Transverse colon (tissue), 4 donors: ENCODE results near the gene CDC42.

Source experiments
- POLR2A ChIP-seq: fragments of 450-650 bp; IDR thresholded peaks from one replicate; pipeline ENCODE4 v1.6.1; 2016; ENCODE audit warnings: antibody characterized with exemption, mild to moderate bottlenecking, moderate library complexity
- POLR2AphosphoS5 ChIP-seq, 3 donors: sonication (generic); formaldehyde crosslinking; IDR thresholded peaks; one replicate each; pipeline ENCODE4 v1.6.1; 2016; ENCODE audit warnings: antibody characterized with exemption in 3 of 3
- TF ChIP-seq, protein P1 (sequence below), 5 experiments: fragments of 200-600 bp in 3 of 5; fragments of 450-650 bp in 2 of 5; sonication (generic) in 3 of 5; IDR thresholded peaks; 1 replicate in 2 of 5; 2 replicates in 3 of 5; pipeline ENCODE4 v1.5.1; 2016 to 2017; ENCODE audit warnings: antibody characterized with exemption in 5 of 5, inconsistent platforms in 3 of 5, mild to moderate bottlenecking in 2 of 5, moderate library complexity in 1 of 5

GRCh38 chr1:22037520-22037919, 15.0 kb upstream of the CDC42 start:
- TF ChIP-seq, protein P1, sequence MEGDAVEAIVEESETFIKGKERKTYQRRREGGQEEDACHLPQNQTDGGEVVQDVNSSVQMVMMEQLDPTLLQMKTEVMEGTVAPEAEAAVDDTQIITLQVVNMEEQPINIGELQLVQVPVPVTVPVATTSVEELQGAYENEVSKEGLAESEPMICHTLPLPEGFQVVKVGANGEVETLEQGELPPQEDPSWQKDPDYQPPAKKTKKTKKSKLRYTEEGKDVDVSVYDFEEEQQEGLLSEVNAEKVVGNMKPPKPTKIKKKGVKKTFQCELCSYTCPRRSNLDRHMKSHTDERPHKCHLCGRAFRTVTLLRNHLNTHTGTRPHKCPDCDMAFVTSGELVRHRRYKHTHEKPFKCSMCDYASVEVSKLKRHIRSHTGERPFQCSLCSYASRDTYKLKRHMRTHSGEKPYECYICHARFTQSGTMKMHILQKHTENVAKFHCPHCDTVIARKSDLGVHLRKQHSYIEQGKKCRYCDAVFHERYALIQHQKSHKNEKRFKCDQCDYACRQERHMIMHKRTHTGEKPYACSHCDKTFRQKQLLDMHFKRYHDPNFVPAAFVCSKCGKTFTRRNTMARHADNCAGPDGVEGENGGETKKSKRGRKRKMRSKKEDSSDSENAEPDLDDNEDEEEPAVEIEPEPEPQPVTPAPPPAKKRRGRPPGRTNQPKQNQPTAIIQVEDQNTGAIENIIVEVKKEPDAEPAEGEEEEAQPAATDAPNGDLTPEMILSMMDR (IDR thresholded peaks at IDR 0.05): no peak
- no peak for TF ChIP-seq POLR2A
- no peak for TF ChIP-seq POLR2AphosphoS5 (IDR thresholded peaks at IDR 0.05)
